ENCODE data around the gene P3H2. TPM values are rescaled to one million over a fixed set of nuclear protein-coding genes. Genes with fewer than 3 reads are reported as not detected.

The P3H2 gene
- total RNA-seq, 1 donor from 2014 or later: 61.9 TPM

GRCh38 chr3:189995129-189995528 is 125.6 kb downstream of the P3H2 start:
- ATAC-seq (no peak), DNase-seq (no peak)
- H3K27ac ChIP-seq: no peak overlapping the region
- H3K4me1 ChIP-seq: no peaks in the 10 kb centered on the region
- no peaks in the 10 kb centered on the region for H3K9me3 ChIP-seq
- H3K36me3 ChIP-seq: no peaks in the 10 kb centered on the region
- no peaks in the 10 kb centered on the region for H3K27me3 ChIP-seq (ENCODE audit: low read depth)
- intact Hi-C loops (cut with DNase I): no loop called here
- no peak overlapping the region for H3K4me3 ChIP-seq
- no peak for TF ChIP-seq CTCF (IDR thresholded peaks at IDR 0.05)

GRCh38 chr3:189990826-189991225 is 129.9 kb downstream of the P3H2 start:
- TF ChIP-seq CTCF (IDR thresholded peaks at IDR 0.05): no peak
- no peak for DNase-seq
- intact Hi-C loops (cut with DNase I): no loop called here
- Histone ChIP-seq H3K36me3 (no peaks in the 10 kb centered on the region), H3K4me1 (no peaks in the 10 kb centered on the region), H3K9me3 (no peaks in the 10 kb centered on the region), H3K27ac (no peak overlapping the region), H3K27me3 (ENCODE audit: low read depth) (no peaks in the 10 kb centered on the region), H3K4me3 (no peak overlapping the region)
- ATAC-seq: no peak

- Histone ChIP-seq H3K27me3 (ENCODE audit: low read depth) (no peaks in the 10 kb centered on the region), H3K9me3 (no peaks in the 10 kb centered on the region), H3K4me1 (no peaks in the 10 kb centered on the region), H3K36me3 (no peaks in the 10 kb centered on the region), H3K4me3 (no peak overlapping the region), H3K27ac (no peak overlapping the region)
- ATAC-seq (no peak), DNase-seq (no peak)
- no peak for TF ChIP-seq CTCF (IDR thresholded peaks at IDR 0.05)
- intact Hi-C loops (cut with DNase I): no loop called here
Measured at GRCh38 chr3:189988854-189989253, 131.8 kb downstream of the P3H2 start.

- no peak for ATAC-seq
- H3K4me3 ChIP-seq: no peak overlapping the region
- intact Hi-C loops (cut with DNase I): no loop called here
- DNase-seq: no peak
- TF ChIP-seq CTCF (IDR thresholded peaks at IDR 0.05): no peak
- H3K27me3 ChIP-seq (ENCODE audit: low read depth): no peaks in the 10 kb centered on the region
- no peak overlapping the region for H3K27ac ChIP-seq
- no peaks in the 10 kb centered on the region for H3K9me3 ChIP-seq
- no peaks in the 10 kb centered on the region for H3K36me3 ChIP-seq
- H3K4me1 ChIP-seq: no peaks in the 10 kb centered on the region
Measured at GRCh38 chr3:189988322-189988721, 132.4 kb downstream of the P3H2 start.

- Histone ChIP-seq H3K36me3 (no peaks in the 10 kb centered on the region), H3K27ac (no peak overlapping the region), H3K4me1 (no peaks in the 10 kb centered on the region), H3K27me3 (ENCODE audit: low read depth) (no peaks in the 10 kb centered on the region), H3K9me3 (no peaks in the 10 kb centered on the region), H3K4me3 (no peak overlapping the region)
- DNase-seq: no peak
- no peak for TF ChIP-seq CTCF (IDR thresholded peaks at IDR 0.05)
- no peak for ATAC-seq
- intact Hi-C loops (cut with DNase I): no loop called here
Measured at GRCh38 chr3:189985948-189986347, 134.7 kb downstream of the P3H2 start.

- Histone ChIP-seq H3K4me3 (no peak overlapping the region), H3K27me3 (ENCODE audit: low read depth) (no peaks in the 10 kb centered on the region), H3K9me3 (no peaks in the 10 kb centered on the region), H3K4me1 (no peaks in the 10 kb centered on the region), H3K27ac (no peak overlapping the region), H3K36me3 (no peaks in the 10 kb centered on the region)
- intact Hi-C loops (cut with DNase I): no loop called here
- no peak for TF ChIP-seq CTCF (IDR thresholded peaks at IDR 0.05)
- ATAC-seq (no peak), DNase-seq (no peak)
Measured at GRCh38 chr3:189983612-189984011, 137.1 kb downstream of the P3H2 start.

All from lower lobe of right lung (tissue), 2 donors.